Trophoblast cell (in vitro differentiated cells and primary cell): ENCODE data around the gene CSTF3.

Source experiments
- DNase-seq, 2 donors: peaks; one replicate each; pipeline ENCODE4 v3.0.0-alpha.2; 2016
- H2AFZ ChIP-seq: 2 replicates; pipeline ENCODE4 v1.6.1; 2013; ENCODE audit warnings: low read length, moderate library complexity, mild to moderate bottlenecking; ENCODE audit not compliant: insufficient read depth, poor library complexity
- H2AK5ac ChIP-seq: 2 replicates; pipeline ENCODE4 v1.6.1; 2013; ENCODE audit warnings: mild to moderate bottlenecking, low read length
- H2BK120ac ChIP-seq: 2 replicates; pipeline ENCODE4 v1.6.1; 2013; ENCODE audit warnings: low read length, mild to moderate bottlenecking, moderate library complexity; ENCODE audit not compliant: insufficient read depth, poor library complexity
- H2BK12ac ChIP-seq: 2 replicates; pipeline ENCODE4 v1.6.1; 2013; ENCODE audit warnings: mild to moderate bottlenecking, low read length, moderate library complexity
- H2BK5ac ChIP-seq: 2 replicates; pipeline ENCODE4 v1.6.1; 2013; ENCODE audit warnings: low read length, low read depth, moderate library complexity, mild to moderate bottlenecking; ENCODE audit not compliant: poor library complexity
- H3K14ac ChIP-seq: 2 replicates; pipeline ENCODE4 v1.6.1; 2013; ENCODE audit warnings: mild to moderate bottlenecking, low read length
- H3K18ac ChIP-seq: 2 replicates; pipeline ENCODE4 v1.6.1; 2013; ENCODE audit warnings: mild to moderate bottlenecking, low read length
- H3K23ac ChIP-seq: 2 replicates; pipeline ENCODE4 v1.6.1; 2013; ENCODE audit warnings: low read length
- H3K27ac ChIP-seq: 2 replicates; pipeline ENCODE4 v1.5.1; 2013; ENCODE audit warnings: low read depth, mild to moderate bottlenecking, inconsistent platforms, low read length, moderate library complexity
- H3K27me3 ChIP-seq: 2 replicates; pipeline ENCODE4 v1.6.1; 2013; ENCODE audit warnings: inconsistent platforms, mild to moderate bottlenecking, low read length, moderate library complexity; ENCODE audit not compliant: insufficient read depth
- H3K36me3 ChIP-seq, 2 experiments: 1 replicate in 1 of 2; 2 replicates in 1 of 2; pipeline ENCODE4 v1.6.1; 2013; ENCODE audit warnings: low read length in 2 of 2, mild to moderate bottlenecking in 2 of 2, moderate library complexity in 1 of 2; ENCODE audit not compliant: insufficient read depth in 2 of 2, control insufficient read depth in 1 of 2
- H3K4ac ChIP-seq: 2 replicates; pipeline ENCODE4 v1.6.1; 2013; ENCODE audit warnings: low read depth, mild to moderate bottlenecking, low read length, moderate library complexity
- H3K4me1 ChIP-seq, 2 experiments: 1 replicate in 1 of 2; 2 replicates in 1 of 2; pipeline ENCODE4 v1.6.1; 2013; ENCODE audit warnings: low read length in 2 of 2, mild to moderate bottlenecking in 2 of 2, moderate library complexity in 1 of 2; ENCODE audit not compliant: insufficient read depth in 2 of 2, control insufficient read depth in 1 of 2
- H3K4me2 ChIP-seq: 2 replicates; pipeline ENCODE4 v1.6.1; 2013; ENCODE audit warnings: inconsistent platforms, mild to moderate bottlenecking, low read length, moderate library complexity
- H3K4me3 ChIP-seq: 2 replicates; pipeline ENCODE4 v1.5.1; 2013; ENCODE audit warnings: mild to moderate bottlenecking, low read depth, low read length, inconsistent platforms
- H3K79me1 ChIP-seq: one replicate; pipeline ENCODE4 v1.6.1; 2013; ENCODE audit warnings: low read length
- H3K79me2 ChIP-seq: 2 replicates; pipeline ENCODE4 v1.6.1; 2013; ENCODE audit warnings: low read length, mild to moderate bottlenecking; ENCODE audit not compliant: control insufficient read depth, insufficient read depth, poor library complexity
- H3K9ac ChIP-seq: 2 replicates; pipeline ENCODE4 v1.6.1; 2013; ENCODE audit warnings: mild to moderate bottlenecking, low read length
- H3K9me3 ChIP-seq: 2 replicates; pipeline ENCODE4 v1.6.1; 2013; ENCODE audit warnings: low read depth, mild to moderate bottlenecking, control low read depth, inconsistent platforms, low read length; ENCODE audit not compliant: insufficient read depth
- H4K12ac ChIP-seq: 2 replicates; pipeline ENCODE4 v1.6.1; 2013; ENCODE audit warnings: low read depth, mild to moderate bottlenecking, low read length, moderate library complexity
- H4K8ac ChIP-seq: 2 replicates; pipeline ENCODE4 v1.6.1; 2013; ENCODE audit warnings: low read depth, mild to moderate bottlenecking, low read length, moderate library complexity
- H4K91ac ChIP-seq: one replicate; pipeline ENCODE4 v1.6.1; 2013; ENCODE audit warnings: low read depth, mild to moderate bottlenecking, low read length, moderate library complexity
- WGBS: extraction: QIAGEN DNeasy Blood & Tissue Kit; methylation state at CpG from one replicate; pipeline ENCODE4 v1.1.7; 2013; ENCODE audit warnings: missing lambda C conversion rate; ENCODE audit not compliant: insufficient read length, insufficient coverage; ENCODE audit errors: extremely low coverage; 5-methylcytosine and 5-hydroxymethylcytosine counted together

Gene CSTF3

GRCh38 chr11:33064033-33064825 lies 97.1 kb downstream of the CSTF3 start:
- Histone ChIP-seq H3K4ac (no peak overlapping the region), H3K4me1 (peaks cover 10 to 22% of the 10 kb centered on the region in 2 experiments), H2BK5ac (no peak overlapping the region), H2AK5ac (no peak overlapping the region), H3K9ac (no peak overlapping the region), H3K79me2 (no peaks in the 10 kb centered on the region), H2BK120ac (peak overlapping the region; percentile 45), H3K4me2 (no peak overlapping the region), H3K27me3 (no peaks in the 10 kb centered on the region), H3K14ac (no peak overlapping the region), H3K79me1 (peaks cover 10% of the 10 kb centered on the region), H4K91ac (no peak overlapping the region), H3K23ac (no peak overlapping the region), H3K4me3 (no peak overlapping the region), H4K8ac (no peak overlapping the region), H2AFZ (no peak overlapping the region), H2BK12ac (no peak overlapping the region), H3K27ac (no peak overlapping the region), H3K18ac (no peak overlapping the region), H3K36me3 (peaks cover 14 to 16% of the 10 kb centered on the region in 2 experiments), H4K12ac (no peak overlapping the region), H3K9me3 (no peaks in the 10 kb centered on the region)
- WGBS: no CpG with 5 or more reads among the region's 11 CpGs
- no peak for DNase-seq

- H4K91ac ChIP-seq: no peak overlapping the region
- peaks cover 10% of the 10 kb centered on the region for H3K79me1 ChIP-seq
- no peak overlapping the region for H2BK5ac ChIP-seq
- no peak overlapping the region for H4K8ac ChIP-seq
- H3K27ac ChIP-seq: no peak overlapping the region
- no peaks in the 10 kb centered on the region for H3K9me3 ChIP-seq
- no peak overlapping the region for H2BK120ac ChIP-seq
- no peak overlapping the region for H2BK12ac ChIP-seq
- no peak overlapping the region for H3K23ac ChIP-seq
- H3K9ac ChIP-seq: no peak overlapping the region
- H2AFZ ChIP-seq: no peak overlapping the region
- no peak overlapping the region for H3K14ac ChIP-seq
- H3K79me2 ChIP-seq: no peaks in the 10 kb centered on the region
- no peaks in the 10 kb centered on the region for H3K27me3 ChIP-seq
- WGBS: no CpG with 5 or more reads among the region's 3 CpGs
- no peak overlapping the region for H4K12ac ChIP-seq
- H3K18ac ChIP-seq: no peak overlapping the region
- H3K4me3 ChIP-seq: no peak overlapping the region
- no peak overlapping the region for H3K4ac ChIP-seq
- H3K36me3 ChIP-seq: peaks cover 10 to 11% of the 10 kb centered on the region in 2 experiments
- H3K4me1 ChIP-seq: peaks cover 10 to 22% of the 10 kb centered on the region in 2 experiments
- no peak overlapping the region for H2AK5ac ChIP-seq
- DNase-seq: no peak
- H3K4me2 ChIP-seq: no peak overlapping the region
These were observed 97.9 kb downstream of the CSTF3 start for GRCh38 chr11:33063326-33063881.

- peaks cover 10% of the 10 kb centered on the region for H3K79me1 ChIP-seq
- H4K12ac ChIP-seq: no peak overlapping the region
- H3K14ac ChIP-seq: no peak overlapping the region
- no peak overlapping the region for H4K8ac ChIP-seq
- H2BK120ac ChIP-seq: no peak overlapping the region
- peaks cover 8 to 20% of the 10 kb centered on the region in 2 experiments for H3K4me1 ChIP-seq
- DNase-seq: no peak
- H3K4ac ChIP-seq: no peak overlapping the region
- no peak overlapping the region for H4K91ac ChIP-seq
- H3K36me3 ChIP-seq: peaks cover 8 to 12% of the 10 kb centered on the region in 2 experiments
- H3K27ac ChIP-seq: peak overlapping the region; percentile 52
- H3K9me3 ChIP-seq: no peaks in the 10 kb centered on the region
- WGBS: no CpG with 5 or more reads among the region's 5 CpGs
- H3K4me3 ChIP-seq: no peak overlapping the region
- H2BK12ac ChIP-seq: no peak overlapping the region
- no peaks in the 10 kb centered on the region for H3K79me2 ChIP-seq
- no peak overlapping the region for H3K4me2 ChIP-seq
- H2AFZ ChIP-seq: no peak overlapping the region
- H2BK5ac ChIP-seq: no peak overlapping the region
- H3K9ac ChIP-seq: no peak overlapping the region
- no peak overlapping the region for H2AK5ac ChIP-seq
- H3K23ac ChIP-seq: no peak overlapping the region
- H3K18ac ChIP-seq: no peak overlapping the region
- no peaks in the 10 kb centered on the region for H3K27me3 ChIP-seq
These were observed 99.1 kb downstream of the CSTF3 start for GRCh38 chr11:33062137-33062536.

- Histone ChIP-seq H2AK5ac (no peak overlapping the region), H3K27ac (no peak overlapping the region), H2BK12ac (peak overlapping the region; percentile 45), H3K14ac (peak overlapping the region; percentile 4), H3K27me3 (no peaks in the 10 kb centered on the region), H2BK120ac (no peak overlapping the region), H3K79me1 (peaks cover 10% of the 10 kb centered on the region), H4K91ac (peak overlapping the region; percentile 15), H3K9ac (no peak overlapping the region), H3K4me1 (peaks cover 8 to 20% of the 10 kb centered on the region in 2 experiments), H3K23ac (no peak overlapping the region), H4K8ac (no peak overlapping the region), H3K18ac (no peak overlapping the region), H3K4ac (no peak overlapping the region), H3K79me2 (no peaks in the 10 kb centered on the region), H3K36me3 (peaks cover 5 to 8% of the 10 kb centered on the region in 2 experiments), H3K4me2 (no peak overlapping the region), H4K12ac (no peak overlapping the region), H2BK5ac (no peak overlapping the region), H3K9me3 (no peaks in the 10 kb centered on the region), H3K4me3 (no peak overlapping the region), H2AFZ (no peak overlapping the region)
- no peak for DNase-seq
- WGBS: no CpG with 5 or more reads among the region's 3 CpGs
These were observed 101.0 kb downstream of the CSTF3 start for GRCh38 chr11:33060271-33060670.
